Activated T-helper 1 cell treated with Interleukin-2 at 50 U/mL for 16 hours (primary cell): ENCODE measurements around the gene TTYH1.

Experiments used
- DNase-seq: peaks from one replicate; pipeline ENCODE4 v3.0.0-alpha.2; 2020; ENCODE audit warnings: low read depth

TTYH1 gene

GRCh38 chr19:54424201-54424600 is 8.9 kb downstream of the TTYH1 start:
- no peak for DNase-seq

GRCh38 chr19:54424660-54425381 is 9.6 kb downstream of the TTYH1 start:
- DNase-seq = no peak

- no peak for DNase-seq
These were observed 10.1 kb downstream of the TTYH1 start for GRCh38 chr19:54425382-54425723.

- DNase-seq = no peak
These were observed 11.1 kb downstream of the TTYH1 start for GRCh38 chr19:54426291-54426931.

GRCh38 chr19:54427586-54427985 is 12.3 kb downstream of the TTYH1 start:
- DNase-seq = no peak

DNA sequence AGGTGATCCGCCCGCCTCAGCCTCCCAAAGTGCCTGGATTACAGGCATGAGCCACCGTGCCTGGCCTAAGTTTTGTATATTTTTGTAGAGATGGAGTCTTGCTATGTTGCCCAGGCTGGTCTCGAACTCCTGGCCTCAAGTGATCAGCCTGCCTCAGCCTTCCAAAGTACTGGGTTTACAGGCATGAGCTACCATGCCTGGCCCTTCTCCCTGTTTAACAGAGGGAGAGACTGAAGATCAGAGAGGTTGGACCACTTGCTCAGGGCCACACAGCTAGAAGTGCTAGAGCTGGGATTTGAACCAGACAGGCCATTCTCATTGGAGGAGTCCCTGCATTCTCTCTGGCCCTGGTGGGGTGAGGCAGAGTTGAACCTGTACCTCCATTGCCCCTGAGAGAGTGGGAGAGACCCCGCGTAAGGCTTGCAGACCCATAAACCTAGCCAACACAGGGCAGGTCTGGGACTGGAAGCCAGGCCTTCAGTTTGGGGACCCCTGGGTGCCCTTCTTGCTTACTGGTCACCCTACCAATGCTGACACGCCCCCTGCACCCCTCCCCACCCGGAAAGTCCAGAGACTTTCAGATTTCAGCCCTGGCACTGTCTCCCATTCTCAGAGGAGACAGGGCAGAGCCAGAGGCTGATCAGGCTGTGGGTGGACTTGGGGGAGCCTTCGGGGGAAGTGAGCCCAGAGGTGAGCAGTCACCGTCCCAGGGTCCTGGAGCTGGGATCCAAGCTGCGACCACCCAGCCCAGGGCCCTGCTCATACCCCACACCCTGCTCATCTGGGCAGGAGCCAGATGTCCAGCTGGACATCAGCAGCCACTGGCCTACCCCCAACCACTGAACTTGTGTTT is 13.3 kb downstream of the TTYH1 start:
- no peak for DNase-seq

- DNase-seq = no peak
These were observed 13.9 kb downstream of the TTYH1 start for GRCh38 chr19:54429176-54429495.

DNA sequence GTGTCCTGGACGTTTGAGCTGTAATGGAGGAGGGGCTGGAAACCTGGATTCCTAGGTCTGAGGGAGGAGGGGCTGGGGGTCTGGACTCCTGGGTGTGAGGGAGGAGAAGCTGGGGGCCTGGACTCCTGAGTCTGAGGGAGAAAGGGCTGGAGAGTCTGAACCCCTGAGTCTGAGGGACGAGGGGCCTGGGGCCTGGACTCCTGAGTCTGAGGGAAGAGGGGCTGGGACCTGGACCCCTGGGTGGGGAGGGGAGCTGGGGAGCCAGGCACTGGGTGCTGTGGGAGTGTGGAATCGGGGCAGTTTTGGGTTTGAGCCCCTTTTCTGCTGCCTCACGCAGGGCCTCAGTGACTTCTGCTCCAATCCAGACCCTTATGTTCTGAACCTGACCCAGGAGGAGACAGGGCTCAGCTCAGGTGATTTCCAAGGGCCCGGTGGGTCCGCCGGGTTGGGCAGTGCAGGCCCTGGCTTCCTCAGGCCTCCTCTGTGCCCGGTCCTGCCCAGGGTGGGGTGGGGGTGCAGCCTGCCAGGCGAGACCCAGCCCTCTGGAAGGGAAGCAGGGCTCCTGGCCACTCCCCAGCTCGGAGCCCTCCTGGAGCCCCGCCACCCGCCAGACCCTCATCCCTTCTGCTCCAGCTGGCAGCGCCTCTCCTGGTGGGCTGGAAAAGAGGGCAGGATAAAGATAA is 14.4 kb downstream of the TTYH1 start:
- no peak for DNase-seq

GRCh38 chr19:54430306-54431254 is 15.3 kb downstream of the TTYH1 start:
- DNase-seq = no peak

- no peak for DNase-seq
These were observed 16.1 kb downstream of the TTYH1 start for GRCh38 chr19:54431255-54431838.

DNA sequence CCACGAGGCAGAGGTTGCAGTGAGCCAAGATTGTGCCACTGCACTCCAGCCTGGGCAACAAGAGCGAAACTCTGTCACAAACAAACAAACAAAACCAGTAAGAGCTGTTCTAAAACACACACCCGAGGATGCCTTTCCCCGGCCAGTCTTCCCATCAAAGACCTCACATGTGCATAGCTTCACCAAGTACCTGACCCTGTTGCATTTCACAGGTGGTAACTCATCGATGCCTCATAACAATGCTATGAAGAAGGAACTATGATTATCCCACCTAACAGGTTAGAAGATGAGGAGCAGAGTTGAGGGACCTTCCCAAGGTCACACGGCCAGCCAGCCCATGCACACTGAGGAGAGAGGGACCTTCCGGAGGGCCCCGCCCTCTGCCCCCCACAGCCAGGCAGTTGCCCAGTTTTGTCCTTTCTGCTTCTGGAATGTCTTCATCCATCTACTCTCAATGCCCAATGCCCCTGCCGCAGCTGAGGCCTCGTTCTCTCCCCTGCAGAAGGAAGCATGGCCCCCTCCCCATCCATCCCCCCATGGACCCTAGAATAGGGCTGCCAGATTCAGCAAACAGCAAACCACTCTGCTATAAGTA is 17.0 kb downstream of the TTYH1 start:
- no peak for DNase-seq

DNA sequence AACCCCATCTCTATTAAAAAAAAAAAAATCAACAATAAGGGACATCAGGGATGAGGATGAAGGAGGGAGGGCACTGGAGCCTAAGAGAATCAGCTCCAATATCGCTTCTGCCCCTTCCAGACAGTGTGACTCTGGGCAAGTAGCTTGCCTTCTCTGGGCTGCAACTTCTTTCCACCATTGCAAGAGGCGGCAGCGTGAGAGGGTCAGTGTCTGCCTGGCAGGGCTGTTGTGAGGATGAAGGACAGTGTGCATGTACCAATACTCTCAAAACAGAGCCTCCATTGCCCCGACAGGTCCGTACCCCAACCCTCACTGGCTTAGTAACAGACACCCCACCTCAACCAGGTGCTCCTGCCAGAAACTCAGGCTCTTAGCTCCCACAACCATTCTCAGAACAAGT is 18.4 kb downstream of the TTYH1 start:
- DNase-seq = no peak

GRCh38 chr19:54434112-54434872 is 19.0 kb downstream of the TTYH1 start:
- no peak for DNase-seq

DNA sequence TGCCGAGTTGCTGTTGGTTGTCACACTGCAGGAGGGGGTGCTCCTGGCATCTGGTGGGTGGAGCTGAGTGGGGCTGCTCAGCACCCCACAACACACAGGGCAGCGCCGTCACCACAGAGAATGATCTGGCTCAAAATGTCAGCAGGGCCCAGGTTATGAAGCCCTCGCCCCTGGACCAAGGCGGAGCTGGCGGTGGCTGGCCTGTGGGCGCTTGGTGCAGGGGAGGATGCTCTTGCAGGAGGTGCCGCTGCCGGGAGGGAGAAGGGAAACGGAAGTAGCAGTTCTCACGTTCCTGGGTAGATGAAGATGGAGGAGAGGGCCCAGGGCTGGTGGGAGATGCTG is 19.6 kb downstream of the TTYH1 start:
- no peak for DNase-seq

DNA sequence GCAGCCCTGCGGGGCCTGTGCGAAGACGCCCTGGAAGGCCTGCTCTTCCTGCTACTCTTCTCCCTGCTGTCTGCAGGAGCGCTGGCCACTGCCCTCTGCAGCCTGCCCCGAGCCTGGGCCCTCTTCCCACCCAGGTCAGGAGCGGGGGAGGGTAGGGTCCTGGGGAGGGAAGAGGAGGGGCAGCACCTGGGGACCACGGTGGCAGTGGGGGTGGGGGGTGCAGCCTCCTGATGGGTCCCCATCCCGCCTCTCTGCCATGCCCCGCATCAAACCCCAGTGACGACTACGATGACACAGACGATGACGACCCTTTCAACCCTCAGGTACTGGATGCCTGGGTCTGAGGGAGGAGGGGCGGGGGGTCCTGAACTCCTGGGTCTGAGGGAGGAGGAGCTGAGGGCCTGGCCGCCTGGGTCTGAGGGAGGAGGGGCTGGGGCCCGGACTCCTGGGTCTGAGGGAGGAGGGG is 20.3 kb downstream of the TTYH1 start:
- DNase-seq = no peak

GRCh38 chr19:54436031-54436523 is 20.8 kb downstream of the TTYH1 start:
- DNase-seq = no peak

- no peak for DNase-seq
These were observed 21.5 kb downstream of the TTYH1 start for GRCh38 chr19:54436628-54437252.

DNA sequence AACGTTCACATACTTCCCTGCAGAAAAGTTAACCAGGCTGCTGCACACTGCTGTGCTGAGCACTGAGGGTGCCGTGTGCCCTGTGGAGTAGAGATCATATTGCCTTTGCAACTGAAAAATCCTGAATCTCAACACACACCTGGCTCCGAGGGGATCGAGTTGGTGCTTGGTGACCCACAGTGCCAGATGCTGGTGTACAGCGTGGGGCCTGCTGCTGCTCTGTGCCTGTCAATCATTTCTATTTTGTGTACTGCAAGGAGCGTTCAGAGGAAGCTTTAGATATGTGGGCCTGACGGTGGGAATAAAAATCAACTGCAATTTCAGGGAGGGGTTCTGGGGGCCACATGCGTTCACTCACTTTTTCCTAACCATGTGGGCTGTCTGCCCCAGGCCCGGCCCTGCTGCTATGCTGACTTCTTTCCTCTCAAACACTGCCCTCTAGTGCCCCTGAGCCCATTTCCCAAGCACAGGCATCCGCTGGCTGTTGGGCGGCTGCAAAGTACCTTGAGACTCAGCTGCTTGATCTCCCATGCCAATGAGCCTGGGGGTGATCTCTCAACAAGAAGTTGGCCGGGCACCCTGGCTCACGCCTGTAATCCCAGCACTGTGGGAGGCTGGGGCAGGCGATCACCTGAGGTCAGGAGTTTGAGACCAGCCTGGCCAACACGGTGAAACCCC is 24.0 kb downstream of the TTYH1 start:
- no peak for DNase-seq

- DNase-seq = no peak
These were observed 25.4 kb downstream of the TTYH1 start for GRCh38 chr19:54440641-54441040.
